ENCODE data around the gene NUP98. TPM values are rescaled to one million over a fixed set of nuclear protein-coding genes. Genes with fewer than 3 reads are reported as not detected.

NUP98 gene
- 71.2 TPM for polyA plus RNA-seq (2013, experiment 1 of 2)
- polyA plus RNA-seq (2013, experiment 2 of 2): 61.0 TPM

DNA sequence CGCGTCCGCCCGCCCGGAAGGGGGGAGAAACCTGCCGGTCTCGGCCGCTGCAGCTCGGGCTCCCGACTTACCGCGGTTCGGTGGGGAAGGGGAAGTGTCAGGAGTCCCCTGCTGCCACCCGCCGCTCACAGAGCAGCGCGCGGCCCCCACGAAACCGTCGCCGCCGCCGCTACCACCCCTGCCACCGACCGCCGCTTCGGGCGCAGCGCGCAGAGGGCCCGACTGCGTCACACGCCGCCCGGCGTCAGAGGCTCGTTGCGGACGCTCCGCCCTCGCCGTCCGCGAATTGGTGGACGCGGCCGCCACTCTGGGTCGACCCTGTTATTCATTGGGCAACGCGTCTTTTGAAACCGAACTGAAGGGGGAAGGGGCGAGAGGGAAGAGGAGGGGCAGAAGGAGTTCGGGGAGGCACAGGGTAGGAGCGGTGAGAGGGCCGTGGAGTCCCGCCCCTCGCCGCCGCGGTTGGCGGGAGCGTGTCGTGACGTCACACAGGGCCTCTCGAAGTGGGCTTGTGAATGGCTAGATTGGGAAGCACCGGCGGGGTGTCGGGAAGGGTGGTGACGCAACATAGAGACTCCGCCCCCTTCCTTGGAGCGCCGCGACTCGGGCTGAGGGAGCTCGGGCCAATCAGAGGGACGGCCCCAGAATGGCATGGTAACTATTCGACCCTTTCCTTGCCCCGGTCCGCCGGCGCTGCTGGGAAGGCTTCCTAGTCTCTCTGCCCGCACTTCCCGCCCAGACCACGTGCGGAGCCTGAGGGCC is at the start of gene NUP98:
Gene NUP98, minus strand, starts transcription at position 226 of the 762 bp plus-strand sequence. CDS start 15,437 bp downstream, outside the sequence.
- Histone ChIP-seq H3K9me3 (ENCODE audit: control insufficient read depth, low read length) (no peaks in the 10 kb centered on the region), H3K4me3 (ENCODE audit: extremely low read depth, insufficient read depth, low read length, poor library complexity, severe bottlenecking) (peak within 1 kb of the TSS; percentile 74), H3K36me3 (ENCODE audit: control insufficient read depth, insufficient read depth, low read length) (peaks cover 29% of the 10 kb centered on the region), H3K4me1 (ENCODE audit: control insufficient read depth, insufficient read depth, low read length, poor library complexity, severe bottlenecking) (peaks cover 4% of the 10 kb centered on the region), H3K27ac (ENCODE audit: low read depth, low read length, severe bottlenecking) (peak within 1 kb of the TSS; percentile 94)
- 0% methylated on average over 47 to 76 of the region's 86 CpGs for WGBS, 2 experiments (ENCODE audit: insufficient coverage in 2 of 2)

DNA sequence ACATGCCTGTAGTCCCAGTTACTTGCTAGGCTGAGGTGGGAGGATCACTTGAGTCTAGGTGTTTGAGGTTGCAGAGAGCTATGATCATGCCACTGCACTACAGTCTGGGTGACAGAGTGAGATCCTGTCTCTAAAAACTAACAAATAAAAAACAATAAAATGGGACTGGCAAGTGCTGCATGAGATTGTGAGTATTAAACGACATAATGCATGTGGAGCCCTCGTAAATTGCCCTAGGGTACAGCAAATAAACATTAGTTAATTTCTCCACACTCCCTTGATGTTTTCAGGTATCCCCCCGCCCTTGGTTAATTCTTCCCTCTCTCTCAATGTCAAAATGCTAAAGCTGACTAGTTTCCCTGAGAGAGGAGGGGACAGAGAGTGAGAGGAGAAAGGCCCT is 48.3 kb upstream of the NUP98 start:
- Histone ChIP-seq H3K4me1 (ENCODE audit: control insufficient read depth, insufficient read depth, low read length, poor library complexity, severe bottlenecking) (no peaks in the 10 kb centered on the region), H3K36me3 (ENCODE audit: control insufficient read depth, insufficient read depth, low read length) (no peaks in the 10 kb centered on the region), H3K4me3 (ENCODE audit: extremely low read depth, insufficient read depth, low read length, poor library complexity, severe bottlenecking) (no peak overlapping the region), H3K9me3 (ENCODE audit: control insufficient read depth, low read length) (no peaks in the 10 kb centered on the region), H3K27ac (ENCODE audit: low read depth, low read length, severe bottlenecking) (no peak overlapping the region)
- 90% methylated on average over 2 of the region's 3 CpGs; no CpG with 5 or more reads in 1 of the 2 experiments for WGBS, 2 experiments (ENCODE audit: insufficient coverage in 2 of 2)

DNA sequence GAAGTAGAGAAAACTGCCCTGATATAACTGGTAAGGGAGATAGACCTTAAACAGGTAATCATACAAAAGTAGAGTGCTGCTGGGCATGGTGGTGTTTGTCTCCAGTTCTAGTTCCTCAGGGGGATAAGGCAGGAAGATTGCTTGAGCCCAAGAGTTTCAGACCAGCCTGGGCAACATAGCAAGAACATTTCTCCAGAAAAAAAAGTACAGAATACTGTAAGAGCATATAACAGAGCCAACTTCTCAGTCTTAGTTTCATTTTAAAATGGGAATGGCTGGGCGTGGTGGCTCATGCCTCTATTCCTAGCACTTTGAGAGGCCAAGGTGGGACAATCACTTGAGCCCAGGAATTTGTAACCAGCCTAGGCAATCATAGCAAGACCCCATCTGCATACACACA is 47.9 kb upstream of the NUP98 start:
- no peaks in the 10 kb centered on the region for H3K9me3 ChIP-seq (ENCODE audit: control insufficient read depth, low read length)
- H3K4me1 ChIP-seq (ENCODE audit: control insufficient read depth, insufficient read depth, low read length, poor library complexity, severe bottlenecking): no peaks in the 10 kb centered on the region
- no peak overlapping the region for H3K4me3 ChIP-seq (ENCODE audit: extremely low read depth, insufficient read depth, low read length, poor library complexity, severe bottlenecking)
- 80 to 100% methylated on average over 1 of the region's 1 CpG for WGBS, 2 experiments (ENCODE audit: insufficient coverage in 2 of 2)
- H3K36me3 ChIP-seq (ENCODE audit: control insufficient read depth, insufficient read depth, low read length): no peaks in the 10 kb centered on the region
- no peak overlapping the region for H3K27ac ChIP-seq (ENCODE audit: low read depth, low read length, severe bottlenecking)

DNA sequence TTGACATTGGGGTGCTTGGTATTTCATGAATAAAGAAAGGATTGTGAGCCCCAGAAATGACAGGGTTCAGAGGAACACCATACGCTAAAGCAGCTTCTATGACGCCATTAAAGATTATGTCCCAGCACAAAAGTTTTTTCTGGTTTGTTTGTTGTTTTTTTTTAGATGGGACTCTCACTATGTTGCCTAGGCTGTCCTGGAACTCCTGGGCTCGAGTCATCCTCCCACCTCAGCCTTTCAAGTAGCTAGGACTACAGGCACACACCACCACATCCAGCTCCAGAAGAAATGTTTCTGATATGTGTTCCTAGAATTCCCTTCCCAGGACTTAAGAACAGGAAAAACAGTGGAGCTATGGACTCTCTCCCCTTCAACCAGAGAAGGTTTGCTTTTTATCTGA is 46.0 kb upstream of the NUP98 start:
- H3K4me3 ChIP-seq (ENCODE audit: extremely low read depth, insufficient read depth, low read length, poor library complexity, severe bottlenecking): no peak overlapping the region
- 94% methylated on average over 2 of the region's 3 CpGs; no CpG with 5 or more reads in 1 of the 2 experiments for WGBS, 2 experiments (ENCODE audit: insufficient coverage in 2 of 2)
- H3K9me3 ChIP-seq (ENCODE audit: control insufficient read depth, low read length): no peaks in the 10 kb centered on the region
- H3K4me1 ChIP-seq (ENCODE audit: control insufficient read depth, insufficient read depth, low read length, poor library complexity, severe bottlenecking): peaks cover 7% of the 10 kb centered on the region
- H3K27ac ChIP-seq (ENCODE audit: low read depth, low read length, severe bottlenecking): no peak overlapping the region
- peaks cover 5% of the 10 kb centered on the region for H3K36me3 ChIP-seq (ENCODE audit: control insufficient read depth, insufficient read depth, low read length)

DNA sequence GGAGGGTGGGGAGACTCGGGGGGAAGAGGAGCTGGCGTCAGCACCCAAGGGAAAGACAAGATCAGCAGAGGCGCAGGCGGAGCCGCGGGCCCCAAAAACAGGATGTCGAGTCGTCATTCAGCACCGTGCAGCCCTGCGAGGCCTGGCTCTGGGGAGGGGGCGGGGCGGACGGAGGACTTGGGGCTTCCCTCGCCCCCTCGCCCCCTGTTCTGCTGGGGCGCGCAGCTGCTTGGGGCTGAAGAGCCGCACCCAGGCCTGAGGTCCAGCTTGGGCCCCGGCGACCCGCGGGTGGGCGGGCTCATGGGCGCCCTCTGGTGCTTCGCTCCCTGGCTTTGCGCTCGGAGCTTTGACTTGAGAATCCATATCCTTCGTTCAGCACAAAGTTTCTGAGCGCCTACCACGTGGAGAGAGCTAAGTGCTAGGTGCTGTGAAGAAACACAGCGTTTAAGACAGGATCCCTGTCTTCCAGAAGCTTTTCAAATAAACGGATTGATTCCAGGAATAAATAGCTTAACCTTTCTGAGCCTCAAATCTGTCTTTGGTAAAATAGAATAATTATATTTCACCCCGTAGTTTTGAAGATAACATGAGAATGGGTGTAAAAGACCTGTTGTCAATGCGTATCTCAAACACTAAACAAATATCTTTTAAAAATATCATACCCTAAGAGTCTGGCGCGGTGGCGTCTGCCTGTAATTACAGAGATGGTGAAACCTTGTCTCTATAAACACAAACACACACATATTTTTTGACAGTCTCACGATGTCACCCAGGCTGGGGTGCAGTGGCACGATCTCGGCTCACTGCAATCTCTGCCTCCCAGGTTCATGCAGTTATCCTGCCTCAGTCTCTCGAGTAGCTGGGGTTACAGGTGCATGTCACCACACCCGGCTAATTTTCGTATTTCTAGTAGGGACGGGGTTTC is 44.3 kb upstream of the NUP98 start:
- H3K4me1 ChIP-seq (ENCODE audit: control insufficient read depth, insufficient read depth, low read length, poor library complexity, severe bottlenecking): peaks cover 22% of the 10 kb centered on the region
- peak overlapping the region; percentile 80 for H3K4me3 ChIP-seq (ENCODE audit: extremely low read depth, insufficient read depth, low read length, poor library complexity, severe bottlenecking)
- H3K36me3 ChIP-seq (ENCODE audit: control insufficient read depth, insufficient read depth, low read length): peaks cover 16% of the 10 kb centered on the region
- H3K9me3 ChIP-seq (ENCODE audit: control insufficient read depth, low read length): no peaks in the 10 kb centered on the region
- 27 to 28% methylated on average over 36 to 38 of the region's 44 CpGs for WGBS, 2 experiments (ENCODE audit: insufficient coverage in 2 of 2)
- peak overlapping the region; percentile 81 for H3K27ac ChIP-seq (ENCODE audit: low read depth, low read length, severe bottlenecking)

DNA sequence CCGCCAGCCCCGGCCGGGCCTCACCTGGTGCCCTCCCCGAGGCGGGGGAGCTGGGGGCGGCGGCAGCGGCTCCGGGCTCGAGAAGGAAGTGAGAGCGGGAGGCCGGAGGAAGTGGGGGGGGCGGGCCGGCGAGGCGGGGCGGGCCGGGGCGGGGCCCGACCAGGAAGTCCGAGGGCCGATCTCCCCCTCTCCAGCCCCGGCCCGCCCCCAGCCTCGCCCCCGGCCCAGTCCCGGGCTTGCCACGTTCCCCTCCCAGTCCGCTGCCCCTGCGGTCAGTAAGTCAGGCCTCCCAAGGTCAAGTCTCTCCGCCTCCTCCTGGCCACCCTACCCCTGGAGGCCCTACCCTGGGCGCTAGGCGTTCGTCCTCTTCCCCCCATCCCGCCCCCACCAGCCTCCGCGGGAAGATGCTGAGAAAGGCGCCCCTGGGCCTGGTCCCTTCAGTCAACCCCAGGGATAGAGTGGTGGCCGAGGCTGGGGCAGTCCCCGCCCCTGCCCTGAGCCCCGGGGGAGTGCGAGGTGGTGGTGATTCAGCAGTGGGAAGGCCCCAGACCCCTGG is 43.6 kb upstream of the NUP98 start, which contains the start of gene RHOG:
Gene RHOG, minus strand, starts transcription at position 90 of the 556 bp plus-strand sequence. CDS start 12,821 bp downstream, outside the sequence.
- Histone ChIP-seq H3K27ac (ENCODE audit: low read depth, low read length, severe bottlenecking) (peak within 1 kb of the TSS; percentile 81), H3K4me1 (ENCODE audit: control insufficient read depth, insufficient read depth, low read length, poor library complexity, severe bottlenecking) (peaks cover 22% of the 10 kb centered on the region), H3K4me3 (ENCODE audit: extremely low read depth, insufficient read depth, low read length, poor library complexity, severe bottlenecking) (peak within 1 kb of the TSS; percentile 80), H3K36me3 (ENCODE audit: control insufficient read depth, insufficient read depth, low read length) (peaks cover 19% of the 10 kb centered on the region), H3K9me3 (ENCODE audit: control insufficient read depth, low read length) (no peaks in the 10 kb centered on the region)
- whole genome bisulfite sequencing, 2 experiments (ENCODE audit: insufficient coverage in 2 of 2): 0% methylated on average over 4 to 9 of the region's 42 CpGs

DNA sequence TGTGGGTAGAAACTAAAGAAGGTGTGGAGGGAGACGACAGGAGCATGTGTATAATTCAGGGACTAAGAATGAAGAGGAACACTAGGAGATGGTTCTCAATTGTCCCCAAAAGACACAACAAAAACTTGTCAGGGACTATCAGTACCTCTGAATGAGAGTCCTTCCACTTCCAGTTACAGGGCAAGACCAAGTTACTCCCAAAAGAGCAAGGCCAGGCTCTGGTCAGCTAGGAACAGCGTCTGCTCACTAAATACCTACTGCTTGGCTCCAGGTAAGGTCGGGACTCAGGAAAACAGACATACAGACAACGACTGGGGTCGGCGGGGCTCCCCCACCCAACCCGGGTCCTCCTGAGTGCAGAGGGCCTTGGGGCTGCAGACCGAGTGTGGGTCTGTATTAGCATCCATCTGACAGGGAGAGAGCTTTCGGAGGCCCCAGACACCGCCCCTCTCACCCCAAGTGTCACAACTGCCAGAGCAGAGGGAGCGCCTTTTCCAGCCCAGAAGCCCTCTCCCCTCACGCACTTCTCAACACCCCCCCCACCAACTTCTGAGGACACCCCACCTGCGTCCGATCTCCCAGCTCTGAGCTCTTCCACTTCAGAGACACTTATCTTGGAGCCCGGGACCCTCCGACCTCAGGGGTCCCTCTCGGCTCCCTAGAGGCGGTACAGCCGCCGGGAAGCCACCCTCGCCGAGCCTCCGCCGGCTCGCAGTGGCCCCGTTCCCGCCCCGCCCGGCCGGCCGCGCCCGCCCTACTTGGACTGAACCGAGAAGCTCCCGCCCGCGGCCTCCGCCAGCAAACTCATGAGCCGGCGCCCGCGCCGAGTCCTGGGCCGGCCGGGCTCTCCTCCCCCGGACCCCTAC is 42.9 kb upstream of the NUP98 start:
- Histone ChIP-seq H3K4me3 (ENCODE audit: extremely low read depth, insufficient read depth, low read length, poor library complexity, severe bottlenecking) (peak overlapping the region; percentile 80), H3K27ac (ENCODE audit: low read depth, low read length, severe bottlenecking) (peak overlapping the region; percentile 10), H3K9me3 (ENCODE audit: control insufficient read depth, low read length) (no peaks in the 10 kb centered on the region), H3K4me1 (ENCODE audit: control insufficient read depth, insufficient read depth, low read length, poor library complexity, severe bottlenecking) (peaks cover 24% of the 10 kb centered on the region), H3K36me3 (ENCODE audit: control insufficient read depth, insufficient read depth, low read length) (peaks cover 25% of the 10 kb centered on the region)
- WGBS, 2 experiments (ENCODE audit: insufficient coverage in 2 of 2): 4 to 5% methylated on average over 28 to 39 of the region's 46 CpGs

DNA sequence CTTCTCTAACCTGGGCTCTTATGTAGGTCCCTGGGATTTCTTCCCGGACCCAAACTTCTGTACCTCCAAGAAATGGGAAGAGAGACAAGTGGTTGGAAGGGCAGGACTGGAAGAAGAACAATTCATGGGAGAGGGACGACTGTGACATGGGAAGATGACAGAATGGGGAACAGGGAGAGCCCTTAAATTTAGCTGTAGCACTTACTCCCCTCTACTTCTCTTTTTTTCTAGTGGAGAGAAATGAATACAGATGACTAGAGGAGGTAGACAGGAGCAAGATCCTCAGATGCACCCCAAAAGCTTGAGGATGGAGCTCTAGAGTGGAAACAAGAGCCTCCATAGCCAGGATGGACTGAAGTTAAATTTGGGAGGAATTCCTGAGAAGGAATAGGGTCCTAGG is 41.1 kb upstream of the NUP98 start:
- WGBS, 2 experiments (ENCODE audit: insufficient coverage in 2 of 2): no CpG with 5 or more reads among the region's 2 CpGs
- Histone ChIP-seq H3K4me1 (ENCODE audit: control insufficient read depth, insufficient read depth, low read length, poor library complexity, severe bottlenecking) (peaks cover 36% of the 10 kb centered on the region), H3K4me3 (ENCODE audit: extremely low read depth, insufficient read depth, low read length, poor library complexity, severe bottlenecking) (no peak overlapping the region), H3K9me3 (ENCODE audit: control insufficient read depth, low read length) (no peaks in the 10 kb centered on the region), H3K36me3 (ENCODE audit: control insufficient read depth, insufficient read depth, low read length) (peaks cover 41% of the 10 kb centered on the region), H3K27ac (ENCODE audit: low read depth, low read length, severe bottlenecking) (no peak overlapping the region)

DNA sequence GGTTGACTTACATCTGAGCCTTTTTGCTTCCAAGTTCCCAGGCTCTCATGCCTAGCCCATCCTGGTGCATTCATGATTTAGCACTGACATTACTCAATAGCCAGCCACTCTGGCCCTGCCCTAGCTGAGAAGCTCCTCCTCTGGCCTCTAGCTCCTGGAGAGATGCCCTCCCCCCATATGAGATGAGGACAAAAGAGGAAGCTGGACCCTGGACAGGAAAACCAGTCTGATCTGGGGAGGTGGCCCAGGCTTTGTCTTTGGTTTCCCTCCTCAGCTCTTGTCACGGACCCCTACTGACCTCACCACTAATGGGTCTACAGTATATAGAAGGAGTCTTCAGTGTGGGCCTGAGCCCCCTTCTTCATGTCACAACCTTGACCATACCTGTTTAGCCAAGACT is 40.4 kb upstream of the NUP98 start:
- Histone ChIP-seq H3K4me3 (ENCODE audit: extremely low read depth, insufficient read depth, low read length, poor library complexity, severe bottlenecking) (no peak overlapping the region), H3K4me1 (ENCODE audit: control insufficient read depth, insufficient read depth, low read length, poor library complexity, severe bottlenecking) (peaks cover 36% of the 10 kb centered on the region), H3K9me3 (ENCODE audit: control insufficient read depth, low read length) (no peaks in the 10 kb centered on the region), H3K27ac (ENCODE audit: low read depth, low read length, severe bottlenecking) (no peak overlapping the region), H3K36me3 (ENCODE audit: control insufficient read depth, insufficient read depth, low read length) (peaks cover 44% of the 10 kb centered on the region)
- whole genome bisulfite sequencing, 2 experiments (ENCODE audit: insufficient coverage in 2 of 2): no CpG with 5 or more reads among the region's 1 CpG

DNA sequence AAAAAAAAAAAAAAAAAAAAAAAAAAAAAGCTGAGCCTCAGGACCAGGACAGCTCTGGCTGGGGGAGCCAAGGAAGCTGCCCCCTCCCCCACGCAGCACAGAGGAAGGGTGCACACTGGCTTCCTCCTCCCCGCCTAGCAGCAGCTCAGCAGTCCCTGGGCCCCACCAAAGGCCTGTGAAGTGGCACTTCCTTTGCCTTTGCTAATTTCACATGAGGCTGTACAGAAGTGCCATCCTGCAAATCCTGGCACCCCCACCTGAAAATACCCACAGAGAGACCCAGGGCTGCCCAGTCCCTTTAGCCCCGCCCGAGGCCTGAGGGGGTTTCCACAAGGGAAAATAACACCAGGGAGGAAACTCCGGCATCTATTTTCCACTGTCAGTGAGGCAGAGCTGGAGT is 39.5 kb upstream of the NUP98 start:
- Histone ChIP-seq H3K4me1 (ENCODE audit: control insufficient read depth, insufficient read depth, low read length, poor library complexity, severe bottlenecking) (peaks cover 37% of the 10 kb centered on the region), H3K4me3 (ENCODE audit: extremely low read depth, insufficient read depth, low read length, poor library complexity, severe bottlenecking) (no peak overlapping the region), H3K27ac (ENCODE audit: low read depth, low read length, severe bottlenecking) (no peak overlapping the region), H3K9me3 (ENCODE audit: control insufficient read depth, low read length) (no peaks in the 10 kb centered on the region), H3K36me3 (ENCODE audit: control insufficient read depth, insufficient read depth, low read length) (peaks cover 51% of the 10 kb centered on the region)
- WGBS, 2 experiments (ENCODE audit: insufficient coverage in 2 of 2): 94 to 100% methylated on average over 4 of the region's 5 CpGs
